K562 (cell line): ENCODE measurements around the gene CDK1. TPM values are rescaled to one million over a fixed set of nuclear protein-coding genes. Genes with fewer than 3 reads are reported as not detected.

ENCODE experiments used
- ATAC-seq: fragments of 200-7000 bp; cut with Tn5 transposase; 3 replicates; pipeline ENCODE4 v1.9.1; 2020; ENCODE audit warnings: moderate library complexity
- BruUV-seq: library from RNA; stranded (reverse); fragments of 400-500 nt; replicated peaks from 2 replicates; lab custom pipeline; 2021; lab: Mats Ljungman, UMichigan
- CTCF ChIA-PET: fragments of 300-600 bp; formaldehyde crosslinking; extraction: SDS; loops from one replicate; lab custom pipeline; 2021; ENCODE audit warnings: low intra/inter-chr PET ratio; lab: Yijun Ruan, JAX
- POLR2A ChIA-PET: fragments of 300-600, 350-650 bp; sonication (Branson Sonifier 250); formaldehyde crosslinking; extraction: SDS; loops from one replicate; lab custom pipeline; 2021; ENCODE audit warnings: antibody characterized with exemption, inconsistent platforms; lab: Yijun Ruan, JAX
- DNase-seq, 4 experiments: peaks; one replicate each; pipeline versions ENCODE4 v3.0.0 to v3.0.0-alpha.2; 2011 to 2018; ENCODE audit warnings: low spot score in 3 of 4, mixed read lengths in 3 of 4; ENCODE audit errors: extremely low read depth in 1 of 4
- FAIRE-seq: peaks from 2 replicates; lab custom pipeline; 2011; peaks lifted over from hg19 to GRCh38; lab: Jason Lieb, UNC
- H2AFZ ChIP-seq: 2 replicates; pipeline ENCODE4 v1.6.0; 2011; ENCODE audit warnings: low read depth, low read length, control low read depth, inconsistent platforms
- H3K27ac ChIP-seq: fragments of 200-600 bp; 3 replicates; pipeline ENCODE4 v1.8.0; 2011; ENCODE audit warnings: low read depth, mild to moderate bottlenecking, control low read depth, inconsistent platforms, low read length, moderate library complexity, mixed read lengths; ENCODE audit errors: extremely low read depth
- H3K27me3 ChIP-seq, 2 experiments: fragments of 300-600 bp in 1 of 2; 2 replicates in 1 of 2; 3 replicates in 1 of 2; pipeline versions ENCODE4 v1.6.0 to v1.8.0; 2011; ENCODE audit warnings: inconsistent platforms in 2 of 2, low read length in 2 of 2, mild to moderate bottlenecking in 1 of 2, mixed read lengths in 1 of 2, moderate library complexity in 1 of 2; ENCODE audit not compliant: control insufficient read depth in 2 of 2, insufficient read depth in 2 of 2
- H3K36me3 ChIP-seq: fragments of 300-600 bp; 3 replicates; pipeline ENCODE4 v1.8.0; 2011; ENCODE audit warnings: mild to moderate bottlenecking, low read length, inconsistent platforms; ENCODE audit not compliant: control insufficient read depth, insufficient read depth
- H3K4me1 ChIP-seq, 2 experiments: fragments of 200-600 bp in 1 of 2; replicated peaks in 1 of 2; 2 replicates in 1 of 2; 3 replicates in 1 of 2; pipeline versions ENCODE4 v1.5.1 to v1.8.0; 2011; ENCODE audit warnings: inconsistent platforms in 2 of 2, low read length in 2 of 2, mild to moderate bottlenecking in 1 of 2, mixed read lengths in 1 of 2, moderate library complexity in 1 of 2; ENCODE audit not compliant: control insufficient read depth in 2 of 2, insufficient read depth in 2 of 2
- H3K4me2 ChIP-seq: 2 replicates; pipeline ENCODE4 v1.6.1; 2011; ENCODE audit warnings: low read length, control low read depth, inconsistent platforms, mixed read lengths; ENCODE audit not compliant: insufficient read depth
- H3K4me3 ChIP-seq: fragments of 200-600 bp; sonication (generic), shearing (Covaris generic); 2 replicates; pipeline ENCODE4 v1.5.1; 2016; ENCODE audit warnings: control low read depth, inconsistent platforms
- H3K79me2 ChIP-seq: fragments of 200-600 bp; 3 replicates; pipeline ENCODE4 v1.8.0; 2011; ENCODE audit warnings: low read length, inconsistent platforms; ENCODE audit not compliant: control insufficient read depth, insufficient read depth
- H3K9ac ChIP-seq, 2 experiments: 2 replicates each; pipeline versions ENCODE4 v1.6.0 to v1.6.1; 2011; ENCODE audit warnings: low read depth in 2 of 2, low read length in 2 of 2, control low read depth in 1 of 2, inconsistent platforms in 1 of 2, mild to moderate bottlenecking in 1 of 2, mixed read lengths in 1 of 2; ENCODE audit not compliant: insufficient read depth in 1 of 2
- H3K9me1 ChIP-seq: one replicate; pipeline ENCODE4 v1.6.0; 2011; ENCODE audit warnings: inconsistent platforms, mild to moderate bottlenecking, low read length, moderate library complexity; ENCODE audit not compliant: control insufficient read depth, insufficient read depth
- H3K9me3 ChIP-seq: replicated peaks from 2 replicates; pipeline ENCODE4 v1.5.1; 2011; ENCODE audit warnings: low read depth, low read length, inconsistent platforms; ENCODE audit not compliant: control insufficient read depth, insufficient read depth
- H4K20me1 ChIP-seq: replicated peaks from 2 replicates; pipeline ENCODE4 v1.6.1; 2011; ENCODE audit warnings: low read length, inconsistent platforms, mixed read lengths; ENCODE audit not compliant: control insufficient read depth, insufficient read depth
- HBP1 ChIP-seq: fragments of 450-650 bp; formaldehyde crosslinking; IDR thresholded peaks from 2 replicates; pipeline ENCODE4 v1.4.0; 2022; ENCODE audit warnings: missing genetic modification characterization
- HMG20A ChIP-seq: fragments of 450-650 bp; formaldehyde crosslinking; conservative IDR thresholded peaks from 2 replicates; pipeline ENCODE4 v1.4.0; 2020; ENCODE audit warnings: mild to moderate bottlenecking, mixed read lengths
- KLF13 ChIP-seq: fragments of 450-650 bp; IDR thresholded peaks from 2 replicates; pipeline ENCODE4 v1.6.1; 2016; ENCODE audit warnings: missing genetic modification characterization, low read depth, mild to moderate bottlenecking, missing compliant biosample characterization, moderate library complexity, borderline replicate concordance
- MAFK ChIP-seq: IDR thresholded peaks from 2 replicates; pipeline ENCODE4 v1.6.1; 2011; ENCODE audit warnings: low read length, improper control_type of control experiment
- RB1 ChIP-seq: fragments of 450-650 bp; IDR thresholded peaks from 2 replicates; pipeline ENCODE4 v1.6.1; 2017; ENCODE audit warnings: low read depth, mild to moderate bottlenecking
- SFPQ ChIP-seq: fragments of 200-400 bp; formaldehyde crosslinking; IDR thresholded peaks from 2 replicates; pipeline ENCODE4 v1.6.1; 2017; ENCODE audit warnings: mild to moderate bottlenecking, low read depth, low read length, moderate library complexity
- SRSF3 ChIP-seq: fragments of 200-400 bp; formaldehyde crosslinking; IDR thresholded peaks from 2 replicates; pipeline ENCODE4 v1.6.1; 2016; ENCODE audit warnings: mild to moderate bottlenecking, low read length, moderate library complexity; ENCODE audit not compliant: insufficient read depth
- TARDBP ChIP-seq: fragments of 450-650 bp; IDR thresholded peaks from 2 replicates; pipeline ENCODE4 v1.6.1; 2016
- in situ Hi-C: fragments of 300-500 bp; cut with MboI; formaldehyde crosslinking; loops from 4 replicates; pipeline ENCODE4 v1.15.0; 2018; ENCODE audit warnings: inconsistent platforms, mixed read lengths
- intact Hi-C: fragments of 100-400 bp; cut with micrococcal nuclease; formaldehyde crosslinking; loops from 2 replicates; pipeline ENCODE4 v1.14.2; 2022
- polyA plus RNA-seq, 8 experiments: library from polyadenylated mRNA; depleted of rRNA in 4 of 8; stranded (reverse) in 5 of 8; unstranded in 3 of 8; fragments of >200 nt; fragmentation: Nextera tagmentation in 2 of 8; fragmentation: Illumina TruSeq in 1 of 8; extraction: Ambion mirVana in 2 of 8; extraction: Trizol in 1 of 8; gene quantifications; 2 replicates each; pipeline versions ENCODE4 v1.2.1 to v1.2.3, GENCODE V29; 2011 to 2014; ENCODE audit warnings: inconsistent platforms in 1 of 8, missing spikeins in 1 of 8
- total RNA-seq, 7 experiments: library from RNA; depleted of rRNA in 6 of 7; stranded (reverse); fragments of >200 nt in 6 of 7; fragmentation: Illumina TruSeq in 2 of 7; extraction: Trizol in 2 of 7; gene quantifications; 2 replicates each; pipeline versions ENCODE4 v1.2.1 to v1.2.3, GENCODE V29; 2011 to 2021; ENCODE audit warnings: low replicate concordance in 1 of 7

The CDK1 gene
- total and polyA plus RNA-seq, 9 of the 15 experiments (the other 6 are each of a cell fraction or from before 2014, with no cell fraction given) = 156 to 685 (median 236) TPM

- Histone ChIP-seq H3K9me1 (no peaks in the 10 kb centered on the region), H3K9ac (no peak overlapping the region), H3K4me2 (no peak overlapping the region), H3K9me3 (no peaks in the 10 kb centered on the region), H3K27me3 (no peaks in the 10 kb centered on the region), H3K27ac (no peak overlapping the region), H3K4me3 (no peak overlapping the region), H3K4me1 (no peaks in the 10 kb centered on the region; a peak in 2 of 5 replicates), H2AFZ (no peak overlapping the region; the same call in 1 of the 2 replicates), H3K36me3 (no peaks in the 10 kb centered on the region), H4K20me1 (no peaks in the 10 kb centered on the region), H3K79me2 (no peaks in the 10 kb centered on the region)
- in situ Hi-C loops = no loop called here
- ChIA-PET POLR2A (no interaction called here), CTCF (no interaction called here)
- FAIRE-seq (no peak), DNase-seq (no peak), ATAC-seq (no peak)
- TF ChIP-seq HBP1 (CRISPR knock-in tag) (no peak), KLF13 (tag) (no peak), MAFK (no peak), HMG20A (CRISPR knock-in tag) (no peak), RB1 (no peak), SRSF3 (no peak), TARDBP (no peak), SFPQ (no peak)
- intact Hi-C loops = no loop called here
- BruUV-seq = no TSS peak
Observed at GRCh38 chr10:60834401-60834800, 56.1 kb downstream of the CDK1 start.
